K562 (cell line): ENCODE measurements around the gene HMX1.

ENCODE experiments used
- BRF1 ChIP-seq: IDR thresholded peaks from 3 replicates; pipeline ENCODE4 v1.6.1; 2011; ENCODE audit warnings: borderline replicate concordance, mild to moderate bottlenecking; ENCODE audit not compliant: insufficient read length; ENCODE audit errors: extremely low read depth
- E2F8 ChIP-seq: fragments of 450-650 bp; IDR thresholded peaks from 2 replicates; pipeline ENCODE4 v1.7.1; 2018; ENCODE audit warnings: mild to moderate bottlenecking, low read depth; ENCODE audit not compliant: partially characterized antibody
- ELF1 ChIP-seq: fragments of 200-800 bp; sonication (Bioruptor generic); IDR thresholded peaks from 2 replicates; pipeline ENCODE4 v1.6.1; 2016; ENCODE audit warnings: missing genetic modification characterization, missing compliant biosample characterization
- KDM1A ChIP-seq, 2 experiments: fragments of 450-650 bp; IDR thresholded peaks; 2 replicates each; pipeline ENCODE4 v1.6.1; 2016; ENCODE audit warnings: mild to moderate bottlenecking in 2 of 2
- KDM4B ChIP-seq, 2 experiments: fragments of 450-650 bp in 1 of 2; sonication (generic) in 1 of 2; IDR thresholded peaks; 2 replicates each; pipeline ENCODE4 v1.6.1; 2016 to 2017; ENCODE audit warnings: borderline replicate concordance in 2 of 2, antibody characterized with exemption in 1 of 2, low read depth in 1 of 2, mild to moderate bottlenecking in 1 of 2
- PML ChIP-seq: IDR thresholded peaks from 2 replicates; pipeline ENCODE4 v1.6.1; 2012; ENCODE audit warnings: low read length, inconsistent platforms
- POLR2A ChIP-seq: fragments of 450-650 bp; conservative IDR thresholded peaks from 2 replicates; pipeline ENCODE4 v1.6.1; 2016
- RFX5 ChIP-seq: IDR thresholded peaks from 2 replicates; pipeline ENCODE4 v1.6.1; 2011; ENCODE audit warnings: low read depth, mild to moderate bottlenecking, improper control_type of control experiment, low read length
- SMAD1 ChIP-seq: fragments of 150-350 bp; IDR thresholded peaks from 2 replicates; pipeline ENCODE4 v1.6.1; 2014; ENCODE audit warnings: low read length, low read depth; ENCODE audit not compliant: partially characterized antibody
- SP1 ChIP-seq: sonication (generic); formaldehyde crosslinking; IDR thresholded peaks from 2 replicates; pipeline ENCODE4 v1.8.1; 2022; ENCODE audit warnings: mild to moderate bottlenecking, missing genetic modification reagents
- ZNF263 ChIP-seq: sonication (generic); formaldehyde crosslinking; IDR thresholded peaks from 2 replicates; pipeline ENCODE4 v1.8.0; 2022; ENCODE audit warnings: mild to moderate bottlenecking, missing genetic modification reagents, borderline replicate concordance
- ZNF384 ChIP-seq: IDR thresholded peaks from 2 replicates; pipeline ENCODE4 v1.6.1; 2012; ENCODE audit warnings: low read depth, low read length, improper control_type of control experiment

DNA sequence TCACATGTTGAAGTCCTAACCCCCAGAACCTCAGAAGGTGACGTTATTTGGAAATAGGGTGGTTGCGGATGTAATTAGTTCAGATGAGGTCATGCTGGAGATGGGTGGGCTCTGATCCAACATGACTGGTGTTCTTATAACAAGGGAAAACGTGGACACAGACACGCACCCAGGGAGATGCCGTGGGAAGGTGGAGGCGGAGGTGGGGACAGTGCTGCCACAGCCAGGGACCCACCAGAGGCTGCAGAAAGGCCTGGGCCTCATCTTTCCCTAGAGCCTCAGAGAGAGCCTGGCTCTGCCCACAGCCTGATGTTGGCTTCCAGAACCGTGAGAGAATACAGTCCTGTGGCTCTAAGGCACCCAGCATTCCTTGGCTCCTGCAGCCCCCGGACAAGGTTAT, 7.9 kb upstream of the HMX1 start:
- TF ChIP-seq E2F8: no peak
- no peak for TF ChIP-seq KDM1A (IDR thresholded peaks at IDR 0.05)
- no peak for TF ChIP-seq PML
- no peak for TF ChIP-seq POLR2A
- TF ChIP-seq ZNF384: no peak
- no peak for TF ChIP-seq SMAD1
- no peak for TF ChIP-seq SP1 (CRISPR knock-in tag)
- TF ChIP-seq KDM4B (IDR thresholded peaks at IDR 0.05; ENCODE audit: borderline replicate concordance in 2 of 2, low read depth in 1 of 2): no peak
- no peak for TF ChIP-seq BRF1
- no peak for TF ChIP-seq RFX5
- no peak for TF ChIP-seq ZNF263
- no peak for TF ChIP-seq ELF1
